Neural crest cell (in vitro differentiated cells): ENCODE measurements around the gene ASIC2. TPM values are rescaled to one million over a fixed set of nuclear protein-coding genes. Genes with fewer than 3 reads are reported as not detected.

ENCODE experiments used
- DNase-seq: peaks from one replicate; pipeline ENCODE4 v3.0.0; 2021; ENCODE audit warnings: low read depth, mixed read lengths, low spot score
- H3K27ac Mint-ChIP-seq: one replicate; pipeline ENCODE4 v1.8.0; 2021; ENCODE audit warnings: mild to moderate bottlenecking, mixed read lengths; ENCODE audit not compliant: unreplicated experiment
- H3K27me3 Mint-ChIP-seq: 2 replicates; pipeline ENCODE4 v1.8.0; 2021; ENCODE audit warnings: low read depth, mild to moderate bottlenecking, mixed read lengths
- H3K36me3 Mint-ChIP-seq: 2 replicates; pipeline ENCODE4 v1.8.0; 2021; ENCODE audit warnings: low read depth, mild to moderate bottlenecking, mixed read lengths
- H3K4me1 Mint-ChIP-seq: 2 replicates; pipeline ENCODE4 v1.8.0; 2021; ENCODE audit warnings: mixed read lengths
- H3K4me3 Mint-ChIP-seq: one replicate; pipeline ENCODE4 v1.8.0; 2021; ENCODE audit warnings: mild to moderate bottlenecking, mixed read lengths
- H3K9me3 Mint-ChIP-seq: 2 replicates; pipeline ENCODE4 v1.8.0; 2021; ENCODE audit warnings: mixed read lengths
- CTCF ChIP-seq: fragments of 200-600 bp; sonication (generic); conservative IDR thresholded peaks from 2 replicates; pipeline ENCODE4 v1.5.0; 2021; ENCODE audit warnings: antibody characterized with exemption, mild to moderate bottlenecking
- total RNA-seq: library from RNA; stranded (reverse); gene quantifications from 2 replicates; pipeline ENCODE4 v1.2.1, GENCODE V29; 2021

Gene ASIC2
- total RNA-seq, 1 donor from 2014 or later: 0.12 TPM

GRCh38 chr17:33242375-33243124, 50.5 kb downstream of the ASIC2 start:
- no peaks in the 10 kb centered on the region for H3K4me1 Mint-ChIP-seq
- no peak overlapping the region for H3K4me3 Mint-ChIP-seq
- no peak overlapping the region for H3K27ac Mint-ChIP-seq
- peaks cover 44% of the 10 kb centered on the region for H3K27me3 Mint-ChIP-seq
- H3K36me3 Mint-ChIP-seq: no peaks in the 10 kb centered on the region
- no peaks in the 10 kb centered on the region for H3K9me3 Mint-ChIP-seq
- no peak for TF ChIP-seq CTCF
- DNase-seq: no peak

GRCh38 chr17:33241390-33241789, 51.7 kb downstream of the ASIC2 start:
- H3K4me1 Mint-ChIP-seq: no peaks in the 10 kb centered on the region
- peaks cover 37% of the 10 kb centered on the region for H3K27me3 Mint-ChIP-seq
- no peaks in the 10 kb centered on the region for H3K9me3 Mint-ChIP-seq

GRCh38 chr17:33240362-33240761, 52.7 kb downstream of the ASIC2 start:
- Mint-ChIP-seq H3K9me3 (no peaks in the 10 kb centered on the region), H3K4me3 (no peak overlapping the region), H3K27ac (no peak overlapping the region), H3K36me3 (no peaks in the 10 kb centered on the region), H3K27me3 (peaks cover 32% of the 10 kb centered on the region), H3K4me1 (no peaks in the 10 kb centered on the region)
- no peak for DNase-seq
- TF ChIP-seq CTCF: no peak

More at GRCh38 chr17:33241390-33241789, 51.7 kb downstream of the ASIC2 start:
- Mint-ChIP-seq H3K36me3 (no peaks in the 10 kb centered on the region), H3K27ac (no peak overlapping the region), H3K4me3 (no peak overlapping the region)
- no peak for TF ChIP-seq CTCF
- no peak for DNase-seq

GRCh38 chr17:33239702-33240101, 53.4 kb downstream of the ASIC2 start:
- no peak for DNase-seq
- no peaks in the 10 kb centered on the region for H3K4me1 Mint-ChIP-seq
- H3K9me3 Mint-ChIP-seq: no peaks in the 10 kb centered on the region
- H3K27ac Mint-ChIP-seq: no peak overlapping the region
- TF ChIP-seq CTCF: no peak
- no peaks in the 10 kb centered on the region for H3K36me3 Mint-ChIP-seq
- H3K27me3 Mint-ChIP-seq: peaks cover 35% of the 10 kb centered on the region
- no peak overlapping the region for H3K4me3 Mint-ChIP-seq

- no peaks in the 10 kb centered on the region for H3K9me3 Mint-ChIP-seq
- H3K27ac Mint-ChIP-seq: no peak overlapping the region
Observed at GRCh38 chr17:33234930-33235685, 58.0 kb downstream of the ASIC2 start.

More at GRCh38 chr17:33234930-33235685, 58.0 kb downstream of the ASIC2 start:
- H3K4me1 Mint-ChIP-seq: no peaks in the 10 kb centered on the region
- TF ChIP-seq CTCF: no peak
- DNase-seq: no peak
- no peak overlapping the region for H3K4me3 Mint-ChIP-seq
- no peaks in the 10 kb centered on the region for H3K36me3 Mint-ChIP-seq
- peaks cover 9% of the 10 kb centered on the region for H3K27me3 Mint-ChIP-seq
